Retina (tissue), 1 donor: ENCODE measurements around the gene THSD4.

Experiments
- DNase-seq: peaks from one replicate; pipeline ENCODE4 v3.0.0-alpha.2; 2016

The THSD4 gene

DNA sequence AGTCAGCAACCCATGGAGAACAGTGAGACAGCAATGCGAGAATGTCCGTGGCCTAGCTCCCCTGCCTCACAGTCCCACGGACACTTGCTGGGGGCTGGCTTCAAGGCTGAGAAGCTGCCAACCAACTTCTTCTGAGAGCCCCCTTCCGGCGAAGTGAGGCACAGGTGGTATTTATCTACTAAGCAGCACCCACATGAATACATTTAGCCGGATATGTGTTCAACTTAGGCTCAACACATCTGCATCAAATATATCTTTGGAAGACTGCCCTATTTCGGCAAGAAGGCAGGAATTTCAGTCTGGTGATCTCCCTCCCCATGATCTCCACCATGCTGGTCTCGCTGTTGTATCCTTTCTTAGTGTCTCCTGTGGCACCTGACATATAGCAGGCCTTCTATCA, 354.1 kb downstream of the THSD4 start:
- DNase-seq = no peak

GRCh38 chr15:71471347-71471746, 356.1 kb downstream of the THSD4 start:
- DNase-seq = no peak

DNA sequence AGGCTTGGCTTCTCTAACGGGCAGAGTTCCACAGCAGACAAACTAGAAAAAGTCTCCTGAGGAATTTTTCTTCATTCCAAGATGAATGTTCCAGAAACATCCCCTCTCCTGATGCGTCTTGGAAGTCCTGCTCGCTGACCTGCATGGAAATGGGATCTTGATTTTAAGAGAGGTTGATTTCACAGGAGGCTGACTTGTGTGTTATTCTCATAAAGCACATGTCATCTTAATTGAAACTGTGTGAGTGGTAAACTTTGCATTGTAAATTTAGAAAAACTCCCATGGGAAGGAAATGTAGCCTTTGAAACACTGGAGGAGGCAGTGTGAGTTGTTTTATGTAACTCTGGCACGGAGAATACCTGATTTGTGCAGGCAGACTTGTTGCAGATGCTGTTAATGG, 357.3 kb downstream of the THSD4 start:
- DNase-seq = no peak

DNA sequence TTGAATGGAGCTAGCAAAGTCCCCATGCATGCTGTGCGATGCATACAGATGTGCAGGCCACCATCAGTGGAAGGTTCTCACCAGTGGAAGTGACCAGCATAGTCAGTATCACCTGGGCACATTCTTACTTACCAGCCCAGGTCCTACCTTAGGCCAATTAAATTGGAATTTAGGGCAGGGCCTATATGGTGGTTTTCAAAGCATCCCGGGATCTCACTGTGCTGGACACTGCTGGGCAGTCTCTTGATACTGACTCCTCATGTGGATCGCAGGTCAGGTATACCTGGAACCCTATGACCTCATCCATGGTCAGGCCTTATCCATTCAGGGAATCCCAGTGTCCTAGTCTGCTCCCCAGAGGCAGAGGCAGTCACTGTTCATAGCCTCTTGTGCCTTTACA, 358.5 kb downstream of the THSD4 start:
- DNase-seq = no peak

- no peak for DNase-seq
These were observed 361.6 kb downstream of the THSD4 start for GRCh38 chr15:71476823-71477222.

- no peak for DNase-seq
These were observed 365.3 kb downstream of the THSD4 start for GRCh38 chr15:71480556-71480955.

- DNase-seq = no peak
These were observed 368.8 kb downstream of the THSD4 start for GRCh38 chr15:71484080-71484479.

GRCh38 chr15:71485094-71485693, 369.9 kb downstream of the THSD4 start:
- DNase-seq = no peak

GRCh38 chr15:71489570-71489969, 374.3 kb downstream of the THSD4 start:
- DNase-seq = no peak

DNA sequence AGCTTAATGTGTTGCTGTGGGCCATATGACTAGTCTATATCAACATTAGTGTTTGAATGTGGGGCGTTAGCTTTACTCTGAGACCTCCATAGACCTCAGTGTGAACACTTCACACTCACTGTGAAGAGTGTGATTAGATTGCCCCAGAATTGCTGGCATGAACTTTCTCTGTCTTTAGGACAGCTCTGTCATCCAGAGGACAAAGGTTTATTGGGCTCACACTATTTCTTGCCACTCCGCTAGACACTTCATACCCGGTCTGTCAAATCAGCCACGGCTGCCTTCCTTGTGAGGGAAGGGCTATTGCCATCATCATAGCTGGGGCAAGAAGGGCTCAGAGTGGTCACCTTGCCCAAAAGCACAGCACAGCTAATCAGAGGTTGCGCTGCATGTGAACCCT, 378.3 kb downstream of the THSD4 start:
- DNase-seq = no peak

- no peak for DNase-seq
These were observed 379.5 kb downstream of the THSD4 start for GRCh38 chr15:71494563-71495397.

GRCh38 chr15:71495398-71495780, 380.1 kb downstream of the THSD4 start:
- DNase-seq = no peak

DNA sequence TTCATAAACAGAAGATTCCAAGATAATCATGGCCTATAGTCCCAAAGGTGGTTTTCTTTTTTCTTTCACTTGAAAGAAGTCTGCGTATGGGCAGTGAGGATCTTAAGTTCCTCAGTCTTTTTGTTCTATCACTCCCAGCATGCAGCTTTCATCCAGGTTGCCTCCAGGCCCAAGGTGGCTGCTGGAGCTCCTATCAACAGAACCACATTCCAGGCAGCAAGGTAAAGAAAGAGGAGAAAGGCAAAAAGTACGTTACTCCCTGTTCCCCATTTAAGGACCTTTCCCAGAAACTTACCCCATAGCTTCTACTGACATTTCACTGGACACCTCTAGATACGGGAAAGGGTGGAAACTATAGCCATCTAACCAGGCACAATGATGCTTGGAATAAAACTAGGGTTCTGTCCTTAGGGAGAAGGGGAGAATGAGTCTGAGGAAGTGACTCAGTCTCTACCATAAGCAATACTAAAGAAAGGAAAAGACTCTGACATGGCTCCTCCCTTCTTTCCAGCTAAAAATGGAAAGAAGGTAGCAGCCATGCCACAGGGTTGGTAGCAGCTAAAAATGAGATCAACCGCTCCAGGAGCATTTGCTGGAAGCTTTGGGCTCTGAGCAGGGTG, 381.2 kb downstream of the THSD4 start:
- DNase-seq = no peak

DNA sequence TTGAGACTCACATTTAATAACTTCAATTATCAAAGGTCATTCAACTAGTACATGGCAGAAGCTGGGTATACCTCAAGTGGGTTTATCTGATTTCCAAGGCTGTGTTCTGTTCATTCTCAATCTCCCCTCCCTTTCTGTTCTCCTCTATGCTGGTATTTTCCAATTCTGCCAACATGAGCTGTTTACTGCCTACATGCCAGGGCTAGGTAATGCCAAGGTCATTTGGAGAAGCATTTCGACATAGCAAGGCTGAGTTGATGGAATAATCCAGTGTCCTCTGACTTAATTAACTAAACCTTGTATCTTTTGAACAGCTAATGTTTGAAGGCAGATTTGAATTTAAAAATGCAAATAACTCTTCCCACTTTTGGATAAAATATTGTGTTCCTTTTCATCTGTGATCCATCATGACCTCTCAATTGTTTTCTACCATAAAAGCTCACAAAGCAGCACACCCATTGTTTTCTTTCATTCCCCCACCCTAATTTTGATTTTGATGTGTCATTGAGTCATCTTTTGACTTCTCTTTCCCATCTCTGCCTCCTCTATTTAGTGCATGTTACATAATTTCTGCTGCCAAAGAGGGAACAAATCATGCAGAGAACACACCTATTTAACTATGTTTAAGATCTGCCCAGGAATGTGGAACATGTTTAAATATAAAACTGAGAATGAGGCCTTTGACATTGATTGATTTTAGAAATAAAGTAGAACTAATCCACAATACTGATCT, 386.2 kb downstream of the THSD4 start:
- no peak for DNase-seq

- no peak for DNase-seq
These were observed 386.8 kb downstream of the THSD4 start for GRCh38 chr15:71502077-71502432.

- DNase-seq = no peak
These were observed 390.7 kb downstream of the THSD4 start for GRCh38 chr15:71505962-71506361.

- DNase-seq = no peak
These were observed 391.7 kb downstream of the THSD4 start for GRCh38 chr15:71506946-71507345.

DNA sequence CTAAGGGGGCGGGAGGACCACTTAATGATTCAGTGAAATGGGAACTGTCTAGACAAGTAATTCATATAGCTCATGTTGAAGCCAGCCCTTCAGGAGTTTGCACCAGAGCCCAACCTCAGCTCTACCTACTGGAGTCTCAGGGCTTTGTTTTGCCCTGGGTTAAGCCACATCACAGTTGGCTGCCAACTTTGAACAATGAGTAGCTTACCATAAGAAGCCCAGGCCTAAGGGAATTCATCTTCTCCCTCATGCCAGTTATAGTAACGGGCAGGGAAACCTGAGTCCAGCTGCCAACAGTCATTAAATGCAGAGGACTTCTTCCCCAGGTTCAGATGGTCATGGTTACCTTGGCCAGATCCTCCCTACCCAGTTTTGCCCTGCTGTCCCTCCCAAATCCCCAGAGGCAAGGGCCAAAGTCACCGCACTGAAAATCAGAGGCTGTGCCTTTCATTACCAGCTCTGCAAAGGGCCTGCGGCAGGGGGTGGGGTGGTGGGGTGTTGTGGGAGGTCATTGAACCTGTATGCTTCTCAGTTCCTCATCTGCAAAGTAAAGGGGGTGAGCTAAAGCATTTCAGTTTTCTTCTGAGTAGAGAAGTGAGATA, 392.9 kb downstream of the THSD4 start:
- DNase-seq = no peak

DNA sequence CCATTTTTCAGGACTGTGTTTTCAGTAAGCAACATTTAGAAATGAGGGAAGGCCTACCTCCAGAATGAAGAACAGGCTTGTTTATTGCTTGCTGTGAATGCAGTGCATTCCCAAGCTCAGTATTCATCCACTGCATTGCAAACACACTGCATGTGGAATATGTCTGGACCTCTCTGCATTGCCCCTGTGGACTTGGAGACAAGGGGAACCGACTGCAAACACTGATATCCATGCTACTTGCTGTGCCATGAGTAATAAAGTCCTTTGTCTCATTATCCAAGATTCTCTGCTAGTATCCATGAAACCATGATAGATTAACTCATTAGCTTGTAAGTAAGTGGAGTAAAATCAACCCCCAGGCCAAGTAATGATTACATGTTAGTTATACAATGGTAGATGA, 393.9 kb downstream of the THSD4 start:
- DNase-seq = no peak

DNA sequence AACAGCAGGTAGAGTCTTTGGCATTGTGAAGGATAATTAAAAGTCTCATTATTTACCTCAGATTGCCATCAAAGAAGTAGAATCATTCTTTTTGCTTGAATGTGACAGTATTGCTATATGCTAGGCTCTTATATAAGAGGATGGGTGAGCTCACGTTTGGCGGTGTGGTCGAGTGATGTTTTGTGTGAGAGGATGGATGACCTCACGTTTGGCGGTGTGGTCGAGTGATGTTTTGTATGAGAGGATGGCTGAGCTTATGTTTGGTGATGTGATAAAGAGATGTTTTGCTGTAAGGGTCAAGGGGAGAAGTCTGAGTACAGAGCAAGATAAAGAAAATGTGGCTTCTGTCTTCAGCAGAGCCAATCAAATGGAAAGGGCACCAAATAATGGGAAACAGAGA, 395.5 kb downstream of the THSD4 start:
- no peak for DNase-seq

- DNase-seq = peak; percentile 7
These were observed 396.8 kb downstream of the THSD4 start for GRCh38 chr15:71511796-71512681.

- DNase-seq = no peak
These were observed 397.4 kb downstream of the THSD4 start for GRCh38 chr15:71512682-71513006.
